ENCODE data around the gene GRM4.
"Not testable (repeated sequence)": the region's sequence is repeated elsewhere in the genome, so short reads cannot be mapped to it uniquely, and the experiment has no call there.

The GRM4 gene

DNA sequence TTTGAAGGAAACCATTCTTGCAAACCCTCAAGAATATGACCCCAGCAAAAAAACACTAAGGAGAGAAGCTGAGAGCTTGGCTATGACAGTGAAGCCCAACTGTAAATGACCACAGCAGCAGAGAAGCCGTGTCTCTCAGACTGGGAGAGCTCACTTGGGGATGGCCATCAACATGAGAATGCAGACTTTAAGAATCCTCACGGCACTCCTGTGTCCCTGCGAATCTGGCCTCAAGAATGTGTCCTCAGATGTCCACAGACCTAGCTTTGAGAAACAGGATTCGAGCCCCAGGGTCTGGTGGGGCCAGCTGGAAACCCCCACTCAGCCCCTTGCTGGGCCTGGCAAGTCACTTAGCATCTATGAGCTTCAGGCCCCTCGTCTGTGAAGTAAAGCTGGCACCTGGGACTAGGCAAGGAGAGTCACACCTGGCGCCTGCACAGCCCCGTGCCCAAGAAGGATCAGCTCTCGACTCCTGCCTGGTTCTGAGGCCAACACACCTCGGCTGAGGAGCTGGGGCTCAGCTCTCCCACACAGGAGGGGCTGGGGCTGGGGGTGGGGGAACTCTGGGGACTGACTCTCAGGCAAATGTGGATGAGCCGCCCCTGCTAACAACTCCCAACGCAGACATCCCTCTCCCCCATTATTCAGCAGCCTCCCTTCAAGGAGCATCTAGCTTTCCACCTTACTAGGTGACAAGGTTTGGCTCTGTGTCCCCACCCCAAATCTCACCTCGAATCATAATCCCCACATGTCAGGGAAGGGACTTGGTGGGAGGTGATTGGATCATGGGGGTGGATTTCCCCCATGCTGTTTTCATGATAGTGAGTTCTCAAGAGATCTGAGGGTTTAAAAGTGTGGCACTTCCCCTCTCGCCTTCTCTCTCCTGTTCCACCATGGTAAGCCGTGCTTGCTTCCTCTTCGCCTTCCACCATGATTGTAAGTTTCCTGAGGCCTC lies 97.7 kb downstream of the GRM4 start:
- no peak for DNase-seq (ENCODE audit: low spot score)
- FAIRE-seq, result no peak

DNA sequence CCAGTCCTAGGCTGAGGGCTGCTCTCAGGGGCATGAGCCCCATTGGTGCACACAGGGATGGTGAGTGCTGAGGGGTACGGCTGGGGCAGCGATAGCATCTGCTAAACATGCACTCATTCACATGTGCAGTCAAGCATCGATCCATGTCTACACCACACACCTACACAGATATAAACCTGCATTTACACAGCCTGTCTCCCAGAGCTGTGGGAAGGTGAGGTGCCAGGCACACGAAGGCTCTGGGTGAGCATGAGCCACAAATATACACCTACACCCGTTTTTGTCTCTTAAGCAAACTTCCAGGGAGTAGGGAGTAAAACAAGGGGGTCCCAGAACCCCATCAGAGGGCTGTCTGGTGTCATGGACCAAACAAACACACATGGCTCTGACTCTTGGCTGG lies 99.3 kb downstream of the GRM4 start:
- no peak for DNase-seq (ENCODE audit: low spot score)
- FAIRE-seq, result no peak

DNA sequence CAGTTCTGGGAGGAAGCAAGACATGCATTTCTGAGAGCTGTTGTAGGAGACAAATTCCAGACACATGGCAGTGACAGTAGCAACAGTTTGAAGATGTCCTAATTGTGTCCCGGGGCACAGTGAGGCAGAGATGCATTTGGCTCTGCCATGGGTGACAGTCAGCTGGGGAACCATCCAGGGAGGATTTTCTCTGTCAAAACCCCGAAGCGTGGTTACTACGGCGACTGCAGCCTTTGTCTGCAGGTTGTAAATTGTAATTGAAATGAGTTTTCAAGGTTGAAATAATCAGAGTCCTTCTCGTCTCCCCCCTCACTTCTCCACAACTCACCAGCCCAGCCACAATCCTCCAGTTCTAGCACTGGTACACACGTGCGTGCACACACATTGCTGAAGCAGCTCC lies 100.1 kb downstream of the GRM4 start:
- DNase-seq (ENCODE audit: low spot score) (no peak), FAIRE-seq (no peak)

DNA sequence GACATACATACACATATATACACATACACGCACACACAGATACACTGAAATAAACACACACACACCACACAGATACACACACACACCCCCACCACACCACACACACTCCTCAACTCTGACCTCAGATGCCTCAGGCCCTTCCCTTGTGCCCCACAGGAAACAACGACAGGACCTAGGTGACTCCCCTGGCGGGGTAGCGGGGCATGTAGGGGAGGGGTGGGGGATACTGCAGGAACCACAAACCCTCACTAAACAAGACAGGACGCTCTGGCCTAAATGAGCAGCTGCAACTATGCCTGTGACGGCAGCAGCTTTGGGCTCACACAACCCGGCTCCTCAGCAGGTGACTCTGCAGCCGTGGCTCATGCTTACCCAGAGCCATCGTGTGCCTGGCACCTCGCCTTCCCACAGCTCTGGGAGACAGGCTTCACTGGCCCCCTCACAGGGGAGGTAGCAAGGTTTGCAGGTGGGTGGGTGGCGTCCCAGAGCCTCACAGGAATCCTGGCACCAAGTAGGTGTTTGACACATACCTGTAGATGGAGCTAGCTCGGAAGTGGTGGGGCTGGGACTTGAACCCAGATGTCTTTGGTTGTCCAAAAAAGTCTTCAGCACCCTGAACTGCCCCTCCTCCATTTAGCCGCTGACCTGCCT lies 100.8 kb downstream of the GRM4 start:
- DNase-seq (ENCODE audit: low spot score) (no peak), FAIRE-seq (no peak)

DNA sequence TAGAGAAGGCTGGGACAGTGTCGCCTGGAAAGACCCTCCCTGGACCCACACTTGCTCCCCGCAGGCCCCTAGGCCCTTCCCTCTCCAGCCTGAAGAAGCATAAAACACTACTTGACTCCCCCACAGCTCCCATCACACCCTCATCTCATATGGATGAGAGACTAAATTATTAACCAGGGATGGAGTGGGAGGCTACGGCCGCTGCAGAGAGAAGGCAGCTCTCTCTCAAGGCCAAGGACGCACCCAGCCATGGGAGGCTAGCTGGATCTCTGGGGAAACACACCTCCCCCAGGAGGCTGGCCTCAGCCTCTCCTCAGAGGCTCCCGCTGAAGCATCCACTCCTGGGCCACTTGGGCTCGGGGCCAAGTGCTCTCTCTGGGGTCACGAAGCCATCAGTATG lies 102.5 kb downstream of the GRM4 start:
- FAIRE-seq, result no peak
- DNase-seq (ENCODE audit: low spot score), result no peak

DNA sequence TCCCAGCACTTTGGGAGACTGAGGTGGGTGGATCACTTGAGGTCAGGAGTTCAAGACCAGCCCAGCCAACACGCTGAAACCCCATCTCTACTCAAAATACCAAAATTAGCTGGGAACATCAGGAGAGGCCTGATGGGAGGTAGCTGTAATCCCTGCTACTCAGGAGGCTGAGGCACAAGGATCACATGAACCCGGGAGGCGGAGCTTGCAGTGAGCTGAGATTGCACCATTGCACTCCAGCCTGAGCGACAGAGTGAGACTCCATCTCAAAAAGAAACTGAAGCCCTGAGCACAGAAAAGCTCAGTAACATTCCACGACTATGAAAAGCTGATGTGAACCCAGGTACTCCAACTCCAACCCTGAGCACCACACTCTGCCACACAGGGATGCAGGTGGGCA lies 103.9 kb downstream of the GRM4 start:
- not testable (repeated sequence) for DNase-seq (ENCODE audit: low spot score); FAIRE-seq

DNA sequence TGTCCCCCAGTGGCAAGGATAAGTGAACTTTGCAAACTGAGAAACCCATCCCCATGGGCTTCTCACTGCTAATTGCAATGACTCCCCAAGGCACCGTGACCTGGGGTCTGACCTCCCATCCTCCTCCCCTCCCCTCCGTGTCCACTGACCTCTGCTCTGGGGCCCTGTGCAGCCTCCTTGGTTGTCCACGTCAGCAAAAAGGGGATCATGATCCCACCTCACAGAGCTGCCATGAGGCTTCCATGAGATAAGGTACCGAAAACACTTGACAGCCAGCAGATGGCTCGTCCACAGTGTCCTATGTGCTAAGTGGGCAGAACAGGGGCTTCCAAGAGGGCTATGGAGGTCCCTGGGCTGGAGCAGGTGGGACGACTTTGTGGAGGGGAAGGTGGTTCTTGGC lies 104.5 kb downstream of the GRM4 start:
- FAIRE-seq (no peak), DNase-seq (ENCODE audit: low spot score) (no peak)

DNA sequence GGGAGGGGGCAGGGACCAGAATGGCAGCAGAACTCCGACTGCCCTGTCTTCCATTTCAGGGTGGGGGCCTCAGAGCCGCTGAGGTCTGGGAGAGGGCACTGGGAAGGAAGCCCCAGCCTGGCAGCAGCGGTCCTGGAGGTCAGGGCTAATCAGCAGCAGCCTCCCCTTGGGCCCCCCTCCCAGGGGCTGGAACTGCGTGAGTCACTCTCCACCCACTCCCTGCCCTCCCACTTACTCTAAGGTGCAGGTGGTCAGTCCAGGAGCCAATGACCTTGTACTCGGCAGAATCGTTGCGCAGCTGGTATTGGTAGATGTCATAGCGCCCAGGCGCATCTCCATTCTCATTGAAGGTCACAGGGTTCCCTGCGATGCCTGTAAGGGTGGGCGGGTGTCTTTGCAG lies 105.9 kb downstream of the GRM4 start:
- FAIRE-seq (no peak), DNase-seq (ENCODE audit: low spot score) (no peak)

DNA sequence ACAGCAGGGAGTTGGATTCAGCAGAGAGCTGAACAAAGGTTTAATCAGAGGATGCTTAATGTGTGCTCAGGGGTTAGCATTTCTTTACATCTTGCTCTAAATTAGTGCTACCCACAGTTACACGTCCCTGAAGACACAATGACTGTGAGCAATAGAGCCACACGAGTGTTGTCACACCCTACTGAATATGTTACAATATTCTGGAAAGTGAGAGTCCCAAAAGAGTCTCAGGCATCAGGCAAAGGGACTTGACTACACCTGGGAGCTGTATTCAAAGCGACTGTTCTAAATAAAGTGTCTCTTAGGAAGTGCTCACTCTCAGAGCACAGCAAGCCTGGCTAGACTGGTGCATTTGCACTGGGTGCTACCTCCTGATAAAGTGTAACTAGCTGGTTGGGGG lies 108.7 kb downstream of the GRM4 start:
- FAIRE-seq, result no peak
- no peak for DNase-seq (ENCODE audit: low spot score)

DNA sequence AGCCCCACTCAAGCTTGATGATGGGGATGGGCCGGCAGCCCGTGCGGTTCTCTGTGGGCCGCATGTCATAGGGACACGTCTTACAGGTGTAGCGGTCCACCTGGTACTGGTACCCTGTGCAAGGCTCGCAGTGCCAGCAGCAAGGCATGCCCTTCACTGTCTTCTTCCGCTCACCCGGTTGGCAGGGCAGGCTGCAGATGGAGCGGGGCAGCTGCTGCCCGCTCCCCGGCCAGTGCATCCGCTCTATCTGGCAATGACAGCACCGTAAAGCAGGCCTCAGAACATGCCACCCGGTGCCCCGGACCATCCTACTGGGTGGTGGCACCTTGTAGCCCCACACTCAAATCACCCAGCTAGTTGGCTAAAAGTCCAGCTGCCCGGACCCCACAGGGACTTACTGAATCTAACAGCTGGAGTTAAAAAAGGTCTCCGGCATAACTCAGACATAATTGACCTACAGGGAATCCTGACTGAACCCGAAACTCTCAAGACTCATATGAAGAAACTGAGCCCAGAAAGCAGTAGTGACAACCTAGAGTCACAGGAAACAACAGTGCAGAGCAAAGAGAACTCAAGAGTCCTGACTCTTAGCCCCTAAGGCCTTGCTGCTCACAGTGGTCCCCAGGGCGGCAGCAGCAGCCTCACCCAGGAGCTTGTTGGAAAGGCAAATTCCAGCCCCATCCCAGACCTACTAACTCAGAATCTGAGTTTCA lies 109.4 kb downstream of the GRM4 start:
- FAIRE-seq (no peak), DNase-seq (ENCODE audit: low spot score) (no peak)

DNA sequence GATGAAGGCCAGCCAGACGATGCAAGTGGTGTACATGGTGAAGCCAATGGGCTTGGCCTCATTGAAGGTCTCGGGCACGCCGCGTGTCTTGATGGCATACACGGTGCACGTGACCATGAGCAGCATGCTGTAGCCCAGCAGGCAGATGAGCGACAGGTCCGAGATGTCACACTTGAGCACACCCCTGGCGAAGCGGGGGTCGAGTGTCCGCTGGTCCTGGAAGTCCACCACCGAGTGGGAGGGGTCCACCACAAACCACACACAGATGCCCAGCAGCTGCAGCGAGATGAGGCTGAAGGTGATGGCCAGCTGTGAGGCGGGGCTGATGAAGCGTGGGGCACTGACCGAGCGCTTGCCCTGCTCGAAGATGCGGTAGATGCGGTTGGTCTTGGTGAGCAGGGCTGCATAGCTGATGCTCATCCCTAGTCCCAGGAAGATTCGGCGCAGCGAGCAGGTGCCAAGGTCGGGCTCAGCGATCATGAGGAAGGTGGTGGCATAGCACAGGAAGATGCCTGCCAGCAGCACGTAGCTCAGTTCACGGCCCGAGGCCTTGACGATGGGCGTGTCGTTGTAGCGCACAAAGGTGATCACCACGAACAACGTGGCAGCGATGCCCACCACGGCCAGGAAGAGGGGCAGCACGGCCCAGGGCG lies 110.1 kb downstream of the GRM4 start:
- no peak for DNase-seq (ENCODE audit: low spot score)
- no peak for FAIRE-seq

DNA sequence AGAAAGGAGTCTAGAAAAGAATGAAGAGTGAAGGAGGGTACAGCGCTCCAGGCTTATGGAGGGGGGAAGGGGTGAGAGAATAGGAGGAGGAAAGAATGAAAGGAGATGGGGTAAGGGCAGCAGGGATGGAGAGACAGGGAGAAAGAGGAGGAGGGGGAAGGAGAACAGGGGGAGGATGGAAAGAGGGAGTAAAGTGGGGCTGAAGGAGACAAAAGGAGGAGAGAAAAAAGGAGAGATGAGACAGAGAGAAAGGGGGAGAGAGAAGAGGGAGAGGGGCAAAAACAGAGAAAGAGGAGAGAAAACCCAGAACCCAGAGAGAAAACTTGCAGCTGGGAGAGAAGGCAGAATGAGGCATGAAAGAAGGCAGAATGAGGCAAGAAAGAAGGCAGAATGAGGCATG lies 110.7 kb downstream of the GRM4 start:
- no peak for DNase-seq (ENCODE audit: low spot score)
- no peak for FAIRE-seq

DNA sequence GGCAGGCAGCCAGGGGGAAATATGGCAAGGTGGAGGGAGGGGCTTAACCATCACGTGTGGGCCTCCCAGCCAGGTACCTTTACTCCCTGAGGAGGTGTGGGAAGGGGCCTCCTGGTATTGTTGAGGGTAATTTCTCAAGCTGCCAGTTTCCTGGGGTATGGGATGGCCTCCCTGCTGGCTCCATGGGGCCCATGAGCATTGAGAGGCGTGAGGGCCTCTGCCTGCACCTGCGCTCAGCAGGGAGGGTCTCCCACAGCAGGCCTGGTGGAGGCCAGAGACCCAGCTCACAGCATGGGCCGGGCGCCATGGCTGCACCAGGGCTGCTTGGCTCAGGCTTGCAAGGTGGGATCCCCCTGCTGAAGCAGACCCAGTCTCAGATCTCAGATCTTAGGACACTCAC lies 113.0 kb downstream of the GRM4 start:
- no peak for FAIRE-seq
- DNase-seq (ENCODE audit: low spot score), result no peak

DNA sequence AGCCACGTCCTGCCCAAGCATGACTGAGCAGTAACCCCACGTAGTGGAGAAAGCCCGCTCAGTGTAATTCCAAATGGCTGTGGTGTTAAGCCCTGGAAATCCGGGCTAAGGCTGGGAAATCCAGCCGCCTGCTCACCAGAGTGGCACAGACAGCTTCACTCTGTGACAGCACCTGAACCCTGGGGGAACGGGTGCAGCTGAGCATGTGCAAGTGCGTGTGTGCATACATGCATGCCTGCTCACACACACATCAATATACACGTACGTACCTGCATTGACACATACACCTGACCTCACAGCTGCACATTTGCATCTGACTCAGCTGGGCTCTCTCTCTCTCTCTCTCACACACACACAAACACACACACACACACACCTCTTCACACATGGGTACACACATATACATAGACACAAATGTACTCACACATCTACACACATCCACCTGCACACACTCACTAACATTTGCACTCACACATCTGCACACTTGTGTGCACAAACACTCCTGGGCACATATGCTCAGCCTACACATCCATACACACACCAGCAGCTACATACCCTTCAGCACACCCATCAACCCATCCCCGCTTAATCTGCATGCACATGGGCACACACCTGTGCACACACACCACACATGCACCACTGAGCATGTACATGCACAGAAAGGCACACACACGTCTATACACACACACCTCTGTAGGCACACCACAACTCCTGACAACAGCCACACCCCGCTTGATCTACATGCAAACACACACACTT lies 114.1 kb downstream of the GRM4 start:
- FAIRE-seq (peak; percentile 5), DNase-seq (ENCODE audit: low spot score) (no peak)

DNA sequence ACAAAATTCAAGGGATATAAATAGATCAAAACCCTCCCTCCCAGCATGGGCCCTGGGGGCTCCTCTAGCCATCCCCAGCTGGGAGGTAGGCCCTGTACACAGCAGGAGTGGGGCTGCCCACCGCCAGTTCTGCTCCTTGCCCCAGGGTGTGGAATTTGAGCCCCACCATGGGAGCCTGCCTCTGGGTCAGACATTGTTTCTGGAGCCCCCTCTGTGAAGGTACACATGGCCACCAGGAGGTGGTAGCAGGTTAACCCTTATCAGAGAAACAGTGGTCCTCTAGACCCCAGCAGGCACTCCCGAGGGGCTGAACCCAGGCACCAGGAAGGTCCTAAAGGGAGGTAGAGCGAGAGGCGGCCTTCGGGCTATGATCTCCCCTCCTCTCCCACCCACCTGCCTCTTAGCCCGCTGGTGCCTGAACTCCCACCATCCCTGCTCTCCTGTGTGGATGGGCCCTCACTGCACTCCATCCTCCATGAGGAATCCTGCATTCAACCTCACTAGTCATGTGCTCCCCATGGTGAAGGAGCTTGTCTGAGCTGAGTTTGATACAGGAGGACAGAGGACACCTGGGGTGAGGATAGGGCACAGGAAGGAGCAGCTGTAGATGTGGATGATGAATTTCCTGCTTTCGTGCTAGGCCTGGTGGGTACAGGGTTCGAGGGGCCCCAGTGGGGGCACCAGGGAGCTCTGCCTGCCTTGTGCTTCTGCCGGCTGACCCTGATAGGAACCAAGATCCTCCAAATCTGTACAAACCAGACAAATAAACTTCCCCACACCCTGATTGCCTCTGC lies 114.9 kb downstream of the GRM4 start:
- DNase-seq (ENCODE audit: low spot score), result no peak
- peak; percentile 32 for FAIRE-seq

DNA sequence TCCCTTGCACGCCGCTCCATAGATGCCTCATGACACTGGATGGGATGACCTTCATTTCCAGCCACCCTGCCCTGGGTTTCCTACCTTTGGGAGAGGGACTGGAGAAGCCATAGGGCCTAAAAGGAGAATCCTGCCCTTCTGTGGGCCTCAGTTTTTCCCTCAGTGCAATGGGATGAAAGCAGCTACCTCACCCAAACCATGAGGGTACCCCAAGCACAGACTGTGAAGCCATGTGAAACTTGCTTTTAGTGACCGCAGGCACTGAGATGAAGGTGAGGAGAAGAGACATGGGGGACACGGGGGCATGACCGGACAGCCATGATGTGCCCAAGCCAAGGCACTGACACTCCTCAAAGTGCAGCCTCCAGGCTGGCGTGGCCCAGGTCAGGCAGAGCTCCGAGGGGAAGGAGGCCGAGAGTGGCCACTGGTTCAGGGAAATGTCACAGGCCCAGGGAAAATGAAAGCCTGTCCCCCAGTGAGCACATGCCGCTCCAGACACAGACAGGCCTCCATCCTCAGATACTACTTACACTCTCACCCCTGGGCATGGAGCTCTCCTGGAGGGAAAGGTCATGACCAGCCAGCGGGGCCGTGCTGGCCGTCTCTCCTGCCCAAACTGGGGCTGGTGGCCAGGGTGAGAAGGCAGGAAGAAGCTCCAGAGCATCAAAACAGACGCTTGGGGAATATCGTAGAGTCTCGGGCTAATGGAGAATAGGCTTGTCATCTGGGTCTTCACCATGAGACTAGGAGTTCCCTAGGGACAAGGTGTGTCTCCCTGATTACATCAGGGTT lies 116.2 kb downstream of the GRM4 start:
- DNase-seq (ENCODE audit: low spot score), result no peak
- no peak for FAIRE-seq

DNA sequence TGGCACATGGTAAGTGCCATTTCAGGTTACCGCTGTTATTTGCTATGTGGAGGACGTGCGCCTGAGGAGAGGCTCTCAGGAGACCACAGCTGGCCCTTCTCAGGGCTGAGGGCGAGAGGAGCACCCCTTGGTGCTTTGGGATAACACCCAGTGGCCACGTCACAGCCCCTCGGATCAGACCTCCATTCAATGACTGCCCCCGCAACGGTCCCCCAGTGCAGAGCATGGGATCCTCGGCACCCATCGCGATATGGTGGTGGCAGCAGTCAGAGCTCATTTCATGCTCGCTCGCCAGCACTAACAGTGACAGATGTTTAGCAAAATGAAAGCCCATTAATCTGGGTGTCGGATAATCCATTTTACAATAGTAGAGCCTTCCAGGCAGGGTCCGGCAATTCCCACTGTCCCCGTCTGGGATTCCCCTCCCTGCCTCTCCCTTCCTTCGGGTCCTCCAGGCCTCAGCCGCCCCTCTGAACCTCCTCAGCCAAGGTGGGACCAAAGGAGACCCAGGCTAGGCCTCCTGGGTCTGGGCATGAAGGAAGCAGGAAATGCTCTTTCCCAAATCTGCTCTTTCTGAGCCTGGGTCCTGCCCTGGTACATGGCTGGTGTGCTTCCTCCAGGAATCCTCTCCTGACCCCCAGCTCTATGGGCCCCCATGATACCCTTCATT lies 117.1 kb downstream of the GRM4 start:
- FAIRE-seq, result no peak
- DNase-seq (ENCODE audit: low spot score), result no peak

DNA sequence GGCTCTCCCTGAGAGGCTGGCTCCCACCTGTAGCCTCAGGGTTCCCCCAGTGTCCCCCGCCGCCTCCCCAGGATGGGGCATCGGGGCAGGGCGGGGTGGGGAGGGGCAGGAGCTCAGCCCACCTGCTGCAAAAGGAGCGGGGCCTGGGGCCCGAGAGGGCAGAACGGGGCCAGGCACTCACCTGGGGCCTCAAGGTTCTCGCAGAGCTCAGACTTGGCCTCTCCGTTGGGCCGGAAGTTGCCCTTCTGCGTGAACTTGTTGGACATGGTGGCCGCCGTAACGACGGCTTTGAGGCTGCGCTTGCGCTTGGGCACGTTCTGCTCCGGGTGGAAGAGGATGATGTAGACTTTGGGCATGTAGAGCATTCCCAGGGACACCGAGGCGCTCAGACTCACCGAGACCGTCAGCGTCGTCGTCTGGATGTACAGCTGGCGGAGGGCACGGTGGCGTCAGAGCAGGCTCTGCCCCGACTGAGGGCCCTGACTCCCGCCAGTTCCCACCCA lies 117.9 kb downstream of the GRM4 start:
- DNase-seq (ENCODE audit: low spot score) (no peak), FAIRE-seq (no peak)
